Panc1 (cell line): Measurements from ENCODE around the gene BTBD19.

Experiments
- POLR2AphosphoS5 ChIP-seq: IDR thresholded peaks from 2 replicates; pipeline ENCODE4 v1.6.1; 2012; ENCODE audit warnings: mild to moderate bottlenecking, low read depth, low read length, moderate library complexity
- SIN3A ChIP-seq: IDR thresholded peaks from 2 replicates; pipeline ENCODE4 v1.6.1; 2012; ENCODE audit warnings: low read depth, mild to moderate bottlenecking, low read length, moderate library complexity, borderline replicate concordance; ENCODE audit not compliant: insufficient read depth
- TCF7L2 ChIP-seq: IDR thresholded peaks from 2 replicates; pipeline ENCODE4 v1.6.1; 2011; ENCODE audit warnings: mild to moderate bottlenecking, low read depth, low read length, inconsistent platforms
- TF ChIP-seq, protein P1 (sequence below): fragments of 450-650 bp; IDR thresholded peaks from 2 replicates; pipeline ENCODE4 v1.5.1; 2017; ENCODE audit warnings: mild to moderate bottlenecking
- TF ChIP-seq, protein P2 (sequence below), 2 experiments: IDR thresholded peaks; 2 replicates each; pipeline ENCODE4 v1.6.1; 2011 to 2012; ENCODE audit warnings: low read depth in 2 of 2, control low read depth in 1 of 2, low read length in 1 of 2, mild to moderate bottlenecking in 1 of 2, moderate library complexity in 1 of 2; ENCODE audit not compliant: insufficient read depth in 1 of 2

DNA sequence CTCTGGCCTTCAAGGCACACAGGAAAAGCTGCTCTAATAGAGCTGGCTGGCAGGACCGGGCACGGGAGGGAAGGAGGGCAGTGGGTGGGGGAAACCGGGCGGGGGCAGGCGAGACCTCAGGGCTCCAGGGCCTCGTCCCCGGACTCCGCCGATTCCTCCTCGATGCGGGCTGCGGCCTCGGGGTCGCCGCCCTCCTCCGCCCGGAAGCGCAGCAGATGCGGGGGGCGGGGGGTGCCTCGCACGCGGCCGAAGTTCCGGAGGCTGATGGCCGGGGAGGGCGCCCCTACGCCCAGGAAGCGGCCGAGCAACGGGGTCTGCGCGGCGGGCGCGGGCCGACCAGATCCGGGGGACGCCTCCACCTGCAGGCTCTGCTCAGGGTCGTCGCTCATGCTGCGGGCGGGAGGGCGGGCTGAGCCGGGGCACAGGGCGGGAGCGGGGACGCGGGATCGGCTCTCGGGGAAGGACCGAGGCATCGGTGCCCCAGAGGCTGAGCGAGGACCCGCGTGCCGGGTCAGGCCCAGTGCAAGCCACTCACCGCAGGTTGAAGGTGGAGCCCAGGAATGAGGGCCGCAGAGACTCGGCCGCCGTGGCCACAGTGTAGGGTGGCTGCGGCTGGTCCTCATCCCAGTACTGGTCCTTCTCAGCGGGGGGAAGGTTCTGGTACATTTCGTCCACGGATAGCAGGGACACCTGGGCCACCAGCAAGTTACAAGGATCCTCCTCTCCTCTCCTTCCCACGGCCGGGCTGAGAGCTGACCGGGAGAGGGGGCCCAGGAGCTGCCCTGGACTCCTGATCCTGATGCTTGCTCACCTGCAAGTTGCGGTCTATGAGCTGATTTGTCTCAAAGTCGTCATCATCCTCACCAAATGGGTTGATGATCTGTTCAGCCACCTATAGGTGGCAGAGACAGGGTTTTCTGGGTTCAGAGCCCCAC lies 24.0 kb upstream of the BTBD19 start:
- TF ChIP-seq, protein P1, sequence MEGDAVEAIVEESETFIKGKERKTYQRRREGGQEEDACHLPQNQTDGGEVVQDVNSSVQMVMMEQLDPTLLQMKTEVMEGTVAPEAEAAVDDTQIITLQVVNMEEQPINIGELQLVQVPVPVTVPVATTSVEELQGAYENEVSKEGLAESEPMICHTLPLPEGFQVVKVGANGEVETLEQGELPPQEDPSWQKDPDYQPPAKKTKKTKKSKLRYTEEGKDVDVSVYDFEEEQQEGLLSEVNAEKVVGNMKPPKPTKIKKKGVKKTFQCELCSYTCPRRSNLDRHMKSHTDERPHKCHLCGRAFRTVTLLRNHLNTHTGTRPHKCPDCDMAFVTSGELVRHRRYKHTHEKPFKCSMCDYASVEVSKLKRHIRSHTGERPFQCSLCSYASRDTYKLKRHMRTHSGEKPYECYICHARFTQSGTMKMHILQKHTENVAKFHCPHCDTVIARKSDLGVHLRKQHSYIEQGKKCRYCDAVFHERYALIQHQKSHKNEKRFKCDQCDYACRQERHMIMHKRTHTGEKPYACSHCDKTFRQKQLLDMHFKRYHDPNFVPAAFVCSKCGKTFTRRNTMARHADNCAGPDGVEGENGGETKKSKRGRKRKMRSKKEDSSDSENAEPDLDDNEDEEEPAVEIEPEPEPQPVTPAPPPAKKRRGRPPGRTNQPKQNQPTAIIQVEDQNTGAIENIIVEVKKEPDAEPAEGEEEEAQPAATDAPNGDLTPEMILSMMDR: no peak
- TF ChIP-seq, protein P2, sequence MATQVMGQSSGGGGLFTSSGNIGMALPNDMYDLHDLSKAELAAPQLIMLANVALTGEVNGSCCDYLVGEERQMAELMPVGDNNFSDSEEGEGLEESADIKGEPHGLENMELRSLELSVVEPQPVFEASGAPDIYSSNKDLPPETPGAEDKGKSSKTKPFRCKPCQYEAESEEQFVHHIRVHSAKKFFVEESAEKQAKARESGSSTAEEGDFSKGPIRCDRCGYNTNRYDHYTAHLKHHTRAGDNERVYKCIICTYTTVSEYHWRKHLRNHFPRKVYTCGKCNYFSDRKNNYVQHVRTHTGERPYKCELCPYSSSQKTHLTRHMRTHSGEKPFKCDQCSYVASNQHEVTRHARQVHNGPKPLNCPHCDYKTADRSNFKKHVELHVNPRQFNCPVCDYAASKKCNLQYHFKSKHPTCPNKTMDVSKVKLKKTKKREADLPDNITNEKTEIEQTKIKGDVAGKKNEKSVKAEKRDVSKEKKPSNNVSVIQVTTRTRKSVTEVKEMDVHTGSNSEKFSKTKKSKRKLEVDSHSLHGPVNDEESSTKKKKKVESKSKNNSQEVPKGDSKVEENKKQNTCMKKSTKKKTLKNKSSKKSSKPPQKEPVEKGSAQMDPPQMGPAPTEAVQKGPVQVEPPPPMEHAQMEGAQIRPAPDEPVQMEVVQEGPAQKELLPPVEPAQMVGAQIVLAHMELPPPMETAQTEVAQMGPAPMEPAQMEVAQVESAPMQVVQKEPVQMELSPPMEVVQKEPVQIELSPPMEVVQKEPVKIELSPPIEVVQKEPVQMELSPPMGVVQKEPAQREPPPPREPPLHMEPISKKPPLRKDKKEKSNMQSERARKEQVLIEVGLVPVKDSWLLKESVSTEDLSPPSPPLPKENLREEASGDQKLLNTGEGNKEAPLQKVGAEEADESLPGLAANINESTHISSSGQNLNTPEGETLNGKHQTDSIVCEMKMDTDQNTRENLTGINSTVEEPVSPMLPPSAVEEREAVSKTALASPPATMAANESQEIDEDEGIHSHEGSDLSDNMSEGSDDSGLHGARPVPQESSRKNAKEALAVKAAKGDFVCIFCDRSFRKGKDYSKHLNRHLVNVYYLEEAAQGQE (IDR thresholded peaks at IDR 0.05; ENCODE audit: insufficient read depth in 1 of 2, low read depth in 2 of 2, low read length in 1 of 2): no peak
- TF ChIP-seq SIN3A (no peak), POLR2AphosphoS5 (no peak), TCF7L2 (no peak)
